GM21367 (cell line): ENCODE results near the gene KCNK3.

Source experiments
- ATAC-seq: cut with Tn5 transposase; IDR thresholded peaks from one replicate; pipeline ENCODE4 v1.9.1; 2021; ENCODE audit not compliant: unreplicated experiment

KCNK3 gene

DNA sequence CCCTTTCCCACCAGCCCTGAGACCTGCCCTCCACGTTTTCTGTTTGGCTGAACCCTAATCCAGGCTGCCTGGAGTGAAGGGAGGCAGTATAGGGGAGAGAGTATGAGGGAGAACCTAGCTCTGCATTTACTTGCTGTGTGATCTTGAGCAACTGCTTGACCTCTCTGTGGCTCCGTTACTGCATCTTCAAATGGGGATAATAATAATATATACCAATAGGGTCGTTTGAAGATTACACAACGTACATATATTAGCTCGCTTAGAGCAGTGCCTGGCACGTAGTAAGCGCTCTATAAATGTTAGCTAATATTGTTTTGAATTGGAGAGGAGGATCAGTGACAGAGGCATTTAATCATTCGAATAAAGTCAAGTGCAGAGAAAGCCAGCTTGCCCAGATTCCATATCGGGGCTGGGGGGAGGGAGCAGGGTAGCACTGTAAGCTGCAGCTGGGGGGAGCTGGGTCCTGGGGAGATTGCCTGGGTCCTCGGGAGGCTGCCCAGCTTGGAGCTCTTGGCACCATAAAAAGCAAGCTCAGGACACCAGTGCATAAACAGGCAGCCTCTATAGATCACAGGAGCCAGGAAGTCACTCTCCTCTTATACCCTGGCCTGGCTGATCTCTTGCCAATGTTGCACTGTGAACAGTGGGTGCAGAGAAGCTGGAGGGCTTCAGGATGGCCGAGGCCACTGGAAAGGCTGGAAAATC is 19.1 kb downstream of the KCNK3 start:
- ATAC-seq = no peak

DNA sequence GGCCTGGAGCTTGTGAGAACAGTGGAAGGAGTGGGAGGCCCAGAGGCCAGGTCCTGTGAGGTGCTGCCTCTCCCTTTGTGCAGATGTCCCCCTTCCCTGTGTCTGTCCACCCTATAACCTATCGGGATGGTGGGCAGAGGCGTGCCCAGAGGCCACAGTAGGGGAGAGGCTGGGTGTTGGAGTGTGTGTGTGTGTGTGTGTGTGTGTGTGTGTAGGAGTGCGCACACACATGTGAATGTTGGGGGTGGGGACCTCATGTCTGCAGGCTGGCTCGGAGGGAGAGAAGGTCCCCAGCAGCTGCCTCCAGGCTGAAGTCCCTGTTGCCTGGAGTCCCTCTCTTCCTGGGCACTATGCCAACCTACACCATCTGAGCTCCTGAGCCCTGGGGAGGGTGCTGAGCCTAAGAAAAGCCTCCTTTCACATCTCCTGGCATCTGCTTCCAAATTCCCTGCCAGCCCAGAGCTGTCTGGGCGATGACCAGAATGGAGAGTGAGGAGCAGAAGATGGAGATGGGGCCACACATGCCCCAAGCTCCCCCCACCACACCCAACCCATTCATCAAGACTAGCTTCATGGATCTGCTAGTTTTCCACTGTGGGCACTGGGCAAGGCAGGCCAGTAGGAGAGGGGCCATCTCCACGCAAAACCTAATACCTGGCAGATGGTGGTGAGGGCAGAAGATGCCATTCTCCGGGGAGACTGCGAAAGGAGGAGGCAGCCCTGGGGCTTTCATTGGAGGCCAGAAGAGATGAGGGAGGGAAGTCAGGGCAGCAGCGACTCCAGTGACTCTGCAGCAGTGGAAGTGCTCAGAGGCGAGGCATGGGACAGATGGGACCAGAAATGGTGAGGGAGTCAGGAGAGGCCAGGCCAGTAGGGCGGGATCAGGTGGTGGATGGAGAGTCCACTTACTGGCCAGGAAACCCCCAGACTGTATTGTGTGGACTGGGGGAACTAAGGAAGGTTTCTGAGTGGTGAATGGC is 20.3 kb downstream of the KCNK3 start:
- ATAC-seq = no peak

DNA sequence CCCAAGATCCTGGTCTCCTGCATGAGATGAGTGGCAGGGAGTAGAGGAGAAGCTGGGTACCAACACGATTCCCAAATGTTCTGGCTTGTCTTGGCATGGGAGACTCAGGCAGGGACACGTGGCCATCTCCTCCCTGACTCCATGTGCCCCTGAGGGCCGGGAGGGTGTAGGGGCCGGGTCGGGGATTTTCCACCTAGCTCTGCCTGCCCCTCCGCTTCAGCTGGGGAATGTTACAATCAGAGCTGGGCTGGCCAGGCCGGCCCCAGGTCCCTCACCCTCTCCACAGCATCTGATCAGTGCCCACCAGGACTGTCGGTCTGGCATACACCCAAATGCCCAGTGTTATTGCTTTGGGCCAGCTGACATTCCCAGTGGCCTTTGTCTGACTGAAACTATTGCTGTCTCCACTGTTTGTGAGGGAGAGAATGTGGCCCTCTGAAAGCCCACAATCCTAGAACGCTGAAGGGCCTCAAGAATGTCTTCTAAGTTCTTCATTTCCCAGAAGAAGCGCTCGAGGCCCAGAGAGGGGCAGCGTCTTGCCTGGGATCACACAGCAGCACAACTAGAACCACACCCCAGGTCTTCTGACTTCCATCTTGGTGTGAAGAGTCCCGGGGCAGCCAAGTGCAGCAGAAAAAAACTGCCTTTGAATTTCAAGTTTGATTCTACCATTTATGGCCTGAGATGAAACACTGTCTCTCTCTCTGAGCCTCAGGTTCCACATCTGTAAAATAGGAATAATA is 23.2 kb downstream of the KCNK3 start:
- no peak for ATAC-seq

DNA sequence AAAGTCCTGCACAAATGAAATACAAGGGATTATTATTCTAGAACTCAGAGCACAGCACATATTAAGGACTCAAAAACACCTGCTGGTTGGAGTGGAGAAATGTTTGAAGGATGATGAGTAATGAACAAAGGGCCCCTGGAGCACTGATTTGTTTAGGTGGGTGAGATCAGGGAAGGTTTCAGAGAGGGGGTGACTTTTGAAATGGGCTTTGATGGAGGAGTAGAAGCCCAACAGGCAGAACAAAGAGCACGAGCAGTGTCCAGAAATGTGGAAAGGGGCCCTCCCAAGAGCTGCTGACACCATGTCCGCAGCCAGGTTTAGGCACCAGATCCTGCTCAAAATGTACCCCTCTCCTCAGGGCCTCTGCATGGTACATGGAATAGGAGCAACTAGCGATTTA is 23.8 kb downstream of the KCNK3 start:
- no peak for ATAC-seq

DNA sequence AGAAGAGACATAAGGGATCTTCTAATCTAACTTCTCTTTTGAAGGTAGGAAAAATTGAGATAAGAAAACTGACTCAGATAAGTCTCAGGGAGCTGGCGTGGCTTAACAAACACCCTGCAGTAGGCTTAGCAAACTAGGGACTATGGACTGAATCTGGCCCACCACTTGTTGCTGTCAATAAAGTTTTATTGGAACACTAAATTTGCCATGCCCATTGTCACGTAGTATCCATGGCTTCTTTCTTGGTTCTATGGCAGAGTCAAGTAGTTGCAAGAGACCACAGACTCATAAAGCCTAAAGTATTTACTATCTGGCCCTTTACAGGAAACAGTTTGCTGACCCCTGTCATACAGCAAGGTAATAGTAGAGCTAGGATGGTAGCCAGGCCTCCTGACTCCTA is 24.2 kb downstream of the KCNK3 start:
- ATAC-seq = no peak

DNA sequence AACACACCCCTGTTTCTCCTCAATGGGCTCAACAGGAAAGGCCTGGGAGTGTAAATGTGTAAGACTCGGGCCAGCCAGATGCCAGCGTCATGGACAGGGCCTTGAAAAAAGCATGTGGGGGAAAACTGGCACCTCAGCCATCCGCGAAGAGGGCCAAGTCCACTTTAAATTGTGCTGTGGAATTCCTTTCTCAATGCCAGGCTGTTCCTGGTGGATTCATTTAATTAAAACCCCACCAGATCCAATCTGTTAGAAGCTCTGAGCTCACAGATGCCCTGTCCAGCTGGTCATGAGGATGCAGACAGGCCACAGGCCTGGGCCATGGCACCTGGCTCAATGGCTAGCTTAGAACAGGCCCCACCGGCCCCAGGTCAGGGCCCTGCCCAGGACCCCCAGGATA is 24.8 kb downstream of the KCNK3 start:
- ATAC-seq = no peak

DNA sequence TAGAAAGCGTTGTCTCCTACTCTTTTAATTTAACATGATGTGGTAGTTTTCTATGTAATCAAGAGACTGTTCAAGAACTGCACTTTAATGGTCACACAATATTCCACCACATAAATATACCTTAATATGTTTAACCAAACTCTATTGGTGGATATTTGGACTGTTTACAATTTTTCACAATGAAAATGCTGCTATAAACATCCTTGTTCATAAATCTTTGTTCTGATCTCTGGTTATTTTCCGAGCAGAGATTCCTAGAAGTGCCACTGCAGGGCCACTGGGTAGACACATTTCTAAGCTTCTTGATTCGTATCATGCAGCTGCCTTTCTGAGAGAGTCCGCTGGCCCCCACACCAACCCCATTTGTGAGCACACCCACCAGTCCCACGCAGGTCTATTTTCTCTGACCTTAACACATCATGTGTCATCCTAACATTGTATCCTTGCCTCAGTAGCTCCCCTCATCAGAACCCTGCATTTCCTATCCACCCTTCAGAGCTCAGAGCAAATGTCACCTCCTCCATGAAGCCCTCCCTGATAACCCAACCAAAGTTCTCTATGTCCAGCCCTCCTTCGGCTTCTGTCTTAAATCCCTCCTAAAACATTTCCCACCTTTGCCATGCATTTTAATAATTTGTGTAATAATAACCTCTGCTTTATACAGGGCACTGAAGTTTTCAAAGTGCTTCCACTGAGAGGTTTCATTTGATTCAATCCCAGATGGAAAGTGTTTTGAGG is 26.6 kb downstream of the KCNK3 start:
- no peak for ATAC-seq

DNA sequence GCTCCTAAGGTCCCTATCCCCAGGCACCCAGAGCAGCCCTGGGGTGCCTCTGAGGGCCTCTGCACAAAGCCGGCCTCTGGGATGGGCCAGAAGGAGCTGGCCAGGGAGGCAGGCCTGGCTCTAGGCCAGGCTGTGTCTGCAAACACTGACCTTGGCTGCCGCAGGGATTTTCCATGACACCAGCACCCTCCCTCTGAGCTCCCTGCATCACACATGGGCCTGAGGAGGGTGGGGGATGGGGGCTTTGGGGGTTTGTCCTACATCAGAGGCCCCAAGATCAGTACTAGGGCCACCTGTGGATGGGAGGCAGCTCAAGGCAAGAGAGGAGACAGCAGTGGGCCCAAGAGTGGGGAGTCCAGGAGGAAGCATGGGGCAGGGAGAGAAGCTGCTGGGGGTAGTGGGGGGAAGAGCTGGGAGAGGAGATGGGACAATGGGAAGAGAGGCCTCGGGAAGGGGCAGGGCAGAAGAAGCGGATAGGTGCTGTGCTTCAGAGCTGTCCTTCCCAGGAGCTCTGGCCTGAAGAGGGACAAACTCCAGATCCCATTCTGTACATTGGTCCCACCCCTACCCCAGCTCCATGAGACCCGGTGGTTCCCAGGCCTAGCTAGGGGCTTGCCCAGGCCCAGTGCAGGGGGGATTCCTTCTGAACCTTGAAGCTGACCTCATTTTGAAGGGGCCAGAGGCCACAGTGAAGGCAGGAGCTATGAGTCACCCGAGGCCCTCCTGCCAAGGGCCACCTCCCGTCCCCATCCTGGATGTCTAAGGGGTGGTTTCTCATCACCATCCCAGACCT is 28.0 kb downstream of the KCNK3 start:
- no peak for ATAC-seq

DNA sequence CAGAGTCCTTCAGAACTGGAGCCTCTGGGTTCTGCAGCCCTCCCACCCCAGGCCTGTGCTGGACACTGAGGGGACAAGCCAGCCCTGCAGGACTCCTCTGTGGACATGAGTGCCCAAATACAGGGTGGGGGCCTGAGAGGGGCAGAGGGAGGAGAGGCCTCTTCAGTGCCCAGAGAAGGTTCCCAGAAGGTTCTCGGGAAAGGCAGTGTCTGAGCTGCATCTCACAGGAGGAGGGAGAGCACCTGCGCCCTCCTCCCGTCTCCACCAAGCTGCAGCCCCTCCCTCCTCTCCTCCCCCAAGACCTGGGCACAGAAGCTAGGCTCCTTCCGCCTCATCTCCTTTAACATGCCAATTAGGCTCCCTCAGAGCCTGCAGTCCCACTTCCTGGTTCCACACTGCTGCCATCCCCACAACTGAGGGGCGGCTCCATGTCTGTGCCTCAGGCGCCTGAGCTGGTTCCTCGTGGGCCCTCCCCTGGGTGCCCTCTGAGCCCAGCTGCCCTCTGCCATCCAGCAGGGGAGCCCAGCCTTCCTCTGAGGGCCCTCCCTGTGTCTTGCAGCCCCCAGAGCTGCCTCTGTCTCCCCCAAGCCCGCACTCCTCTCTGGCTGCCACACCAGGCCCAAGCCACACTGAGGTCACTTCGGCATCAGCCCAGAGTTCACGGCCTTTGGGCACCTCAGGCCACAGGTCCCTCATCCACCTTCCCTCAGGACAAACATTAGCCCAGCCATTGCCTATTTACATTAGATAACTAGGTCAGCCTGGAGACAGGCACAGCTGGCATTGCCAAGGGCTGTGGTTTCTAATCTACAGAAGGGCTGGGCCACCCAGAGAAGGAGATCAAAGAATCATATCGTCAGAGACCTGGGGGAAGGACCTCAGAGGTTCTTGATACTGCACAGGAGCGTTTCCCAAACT is 28.9 kb downstream of the KCNK3 start:
- no peak for ATAC-seq

DNA sequence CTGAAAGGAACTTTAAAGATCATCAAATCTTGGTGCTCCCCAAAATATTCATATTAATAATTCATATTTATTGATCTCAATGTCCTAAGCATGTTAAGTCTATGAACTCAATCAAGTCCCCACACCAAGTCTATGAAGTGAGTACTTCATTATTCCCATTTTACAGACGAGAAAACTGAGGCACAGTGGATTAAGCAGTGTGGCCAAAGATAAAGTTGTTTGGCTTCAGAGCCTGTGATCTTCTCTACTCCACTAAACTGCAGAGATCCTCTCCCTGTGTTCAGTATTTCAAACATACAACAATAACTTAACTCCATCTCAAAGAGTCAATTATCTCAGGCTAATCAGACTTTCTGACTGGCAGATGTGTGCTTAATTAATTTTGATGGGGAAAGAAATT is 29.8 kb downstream of the KCNK3 start:
- ATAC-seq = no peak

DNA sequence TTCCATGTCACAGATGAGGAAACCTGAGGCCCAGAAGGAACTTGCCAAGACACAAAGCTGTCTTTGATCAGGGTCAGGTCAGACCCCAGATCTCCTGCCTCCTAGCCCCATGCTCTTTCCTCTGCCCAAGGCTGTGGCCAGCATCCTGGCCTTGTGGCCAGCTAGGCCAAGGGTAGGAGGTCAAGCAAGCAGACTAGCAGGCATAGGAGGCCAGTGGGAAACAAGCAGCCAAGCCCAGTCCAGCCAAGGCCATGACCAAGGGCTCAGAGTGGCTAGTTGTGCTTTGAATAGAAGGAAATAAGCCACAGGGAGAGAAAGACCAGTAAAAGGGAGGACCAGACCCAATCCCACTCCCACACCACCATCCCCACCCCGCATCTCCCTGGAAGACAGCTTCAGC is 30.4 kb downstream of the KCNK3 start:
- ATAC-seq = no peak

DNA sequence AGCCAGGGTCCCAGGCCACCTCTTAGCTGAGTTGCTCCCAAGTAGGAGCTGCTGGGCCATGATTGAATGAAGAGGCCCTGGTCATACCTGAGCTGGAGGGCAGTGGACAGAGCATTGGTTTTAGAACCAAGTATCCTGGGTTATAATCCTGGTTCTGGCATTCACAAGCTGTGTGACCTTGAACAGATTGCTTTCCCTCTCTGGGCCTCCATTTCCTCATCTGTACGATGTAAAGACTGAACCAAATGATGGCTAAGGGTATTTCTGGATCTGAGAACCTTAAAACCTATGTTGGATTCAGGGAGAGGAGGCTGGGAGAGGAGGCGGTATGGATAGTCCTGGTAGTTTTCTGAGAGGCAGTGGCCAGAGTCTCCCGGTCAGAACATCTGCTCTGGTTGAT is 31.0 kb downstream of the KCNK3 start:
- no peak for ATAC-seq

DNA sequence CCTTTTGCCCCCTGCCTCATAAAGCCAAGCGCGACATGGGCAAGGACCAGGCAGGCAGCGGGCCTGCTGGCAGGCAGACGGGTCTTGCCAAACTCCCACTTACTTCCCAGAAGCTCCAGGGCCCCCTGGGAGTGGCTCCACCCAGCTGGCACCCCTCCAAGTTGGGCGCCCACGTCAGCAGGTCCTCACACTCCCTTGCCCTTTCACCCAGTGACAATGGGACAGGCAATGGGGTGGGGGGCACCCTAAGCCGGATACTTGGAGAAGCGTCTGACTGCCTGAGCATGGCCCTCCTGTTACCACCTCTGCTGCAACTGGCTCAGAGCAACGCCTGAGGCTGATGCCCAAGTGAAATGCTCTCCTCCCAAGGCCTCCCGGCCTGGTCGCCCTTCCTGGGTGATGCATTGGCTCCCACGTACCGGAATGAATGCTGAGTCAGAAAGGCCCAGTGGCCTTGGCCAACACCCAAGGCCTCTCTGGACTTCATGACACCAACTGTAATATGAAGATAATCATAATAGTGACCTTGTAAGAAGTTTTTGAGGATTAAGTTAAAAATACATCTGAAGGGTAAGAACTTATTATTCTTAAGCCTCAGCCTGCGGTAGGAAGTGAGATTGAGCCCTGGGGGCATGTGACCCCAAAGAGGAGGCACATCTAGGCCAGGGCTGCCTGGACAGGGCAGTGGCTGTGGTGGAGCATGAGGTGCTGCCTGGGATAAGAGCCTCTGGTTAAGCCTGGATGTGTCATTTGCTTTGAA is 31.6 kb downstream of the KCNK3 start:
- ATAC-seq = no peak

DNA sequence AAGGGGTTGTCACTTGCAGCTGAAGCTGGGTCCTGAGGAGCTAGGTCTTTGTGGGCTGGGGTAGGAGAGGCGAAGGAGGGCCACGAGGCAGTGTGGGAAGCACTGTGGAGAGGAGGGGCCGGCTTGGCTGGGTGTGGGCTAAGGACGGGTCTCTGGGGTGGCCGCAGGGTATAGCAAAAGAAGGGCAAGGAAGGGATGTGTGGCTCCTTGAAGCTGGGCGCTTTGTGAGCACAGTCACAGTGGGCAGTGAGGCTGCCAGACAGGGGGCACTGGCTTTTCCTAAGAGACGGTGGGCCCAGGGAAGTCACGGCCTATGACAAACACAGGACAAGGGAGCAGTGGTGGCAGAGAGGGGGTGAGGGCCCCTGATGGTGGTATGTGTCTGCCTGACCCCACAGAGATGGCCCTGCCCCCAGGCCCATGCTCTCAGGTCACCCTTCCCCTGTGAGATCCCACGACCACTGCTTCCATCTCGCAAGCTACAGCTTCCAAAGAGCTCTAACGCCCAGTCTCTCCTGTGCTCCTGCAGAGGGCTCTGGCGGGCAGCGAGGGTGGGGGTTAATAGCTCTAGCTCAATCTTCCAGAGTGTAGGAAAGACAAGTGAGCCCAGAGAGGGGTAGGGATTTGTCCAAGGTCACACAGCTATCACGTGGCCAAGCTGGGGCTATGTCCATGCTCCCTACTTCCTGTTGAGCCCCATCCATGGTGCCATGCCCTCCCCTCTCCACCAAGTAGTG is 32.4 kb downstream of the KCNK3 start:
- ATAC-seq = no peak

DNA sequence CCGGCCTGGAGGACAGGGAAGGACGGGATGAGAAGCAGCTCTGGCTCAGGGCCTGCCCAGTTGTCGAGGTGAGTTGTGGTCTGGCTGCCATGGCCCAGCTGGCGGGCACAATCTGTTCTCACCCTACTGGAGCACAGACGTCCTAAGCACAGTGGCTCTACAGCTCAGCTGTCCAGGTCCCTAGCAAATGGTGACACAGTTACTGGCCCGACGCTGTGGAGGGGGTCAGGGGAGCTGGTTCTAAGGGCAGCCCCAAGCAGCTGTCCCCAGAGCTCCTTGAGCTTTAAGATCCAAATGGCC is 32.9 kb downstream of the KCNK3 start:
- ATAC-seq = no peak

DNA sequence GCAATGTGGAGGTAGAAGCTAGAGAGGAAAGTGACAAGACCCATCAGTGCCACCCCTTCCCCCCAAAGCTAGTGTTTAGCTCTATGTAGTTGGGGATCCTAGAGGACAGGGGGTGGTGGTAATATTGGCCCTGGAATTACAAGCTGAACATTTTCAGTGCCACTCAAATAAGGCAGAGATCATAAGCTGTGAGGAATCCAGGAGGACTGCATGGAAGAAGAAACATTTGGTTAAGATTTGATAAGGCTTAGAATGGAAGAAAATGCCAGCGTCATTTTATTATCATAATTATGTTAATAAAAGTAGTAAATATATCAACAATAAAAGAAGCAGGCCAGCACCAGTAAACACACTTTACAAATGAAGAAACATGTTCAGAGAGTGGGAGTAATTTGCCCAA is 33.7 kb downstream of the KCNK3 start:
- ATAC-seq = no peak

DNA sequence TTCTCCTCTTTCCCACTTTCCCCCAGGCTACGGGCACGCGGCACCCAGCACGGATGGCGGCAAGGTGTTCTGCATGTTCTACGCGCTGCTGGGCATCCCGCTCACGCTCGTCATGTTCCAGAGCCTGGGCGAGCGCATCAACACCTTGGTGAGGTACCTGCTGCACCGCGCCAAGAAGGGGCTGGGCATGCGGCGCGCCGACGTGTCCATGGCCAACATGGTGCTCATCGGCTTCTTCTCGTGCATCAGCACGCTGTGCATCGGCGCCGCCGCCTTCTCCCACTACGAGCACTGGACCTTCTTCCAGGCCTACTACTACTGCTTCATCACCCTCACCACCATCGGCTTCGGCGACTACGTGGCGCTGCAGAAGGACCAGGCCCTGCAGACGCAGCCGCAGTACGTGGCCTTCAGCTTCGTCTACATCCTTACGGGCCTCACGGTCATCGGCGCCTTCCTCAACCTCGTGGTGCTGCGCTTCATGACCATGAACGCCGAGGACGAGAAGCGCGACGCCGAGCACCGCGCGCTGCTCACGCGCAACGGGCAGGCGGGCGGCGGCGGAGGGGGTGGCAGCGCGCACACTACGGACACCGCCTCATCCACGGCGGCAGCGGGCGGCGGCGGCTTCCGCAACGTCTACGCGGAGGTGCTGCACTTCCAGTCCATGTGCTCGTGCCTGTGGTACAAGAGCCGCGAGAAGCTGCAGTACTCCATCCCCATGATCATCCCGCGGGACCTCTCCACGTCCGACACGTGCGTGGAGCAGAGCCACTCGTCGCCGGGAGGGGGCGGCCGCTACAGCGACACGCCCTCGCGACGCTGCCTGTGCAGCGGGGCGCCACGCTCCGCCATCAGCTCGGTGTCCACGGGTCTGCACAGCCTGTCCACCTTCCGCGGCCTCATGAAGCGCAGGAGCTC is 35.4 kb downstream of the KCNK3 start:
- no peak for ATAC-seq
